GM23248 (cell line): ENCODE results near the gene TMCC2. TPM values are rescaled to one million over a fixed set of nuclear protein-coding genes. Genes with fewer than 3 reads are reported as not detected.

Experiments
- DNase-seq: peaks from one replicate; pipeline ENCODE4 v3.0.0-alpha.2; 2015
- H2AFZ ChIP-seq: fragments of 200-600 bp; sonication (generic); 2 replicates; pipeline ENCODE4 v1.6.1; 2016; ENCODE audit warnings: antibody characterized with exemption
- H3F3A ChIP-seq: fragments of 200-600 bp; sonication (generic); 2 replicates; pipeline ENCODE4 v1.6.1; 2016; ENCODE audit warnings: mild to moderate bottlenecking, antibody characterized with exemption, mixed run types; ENCODE audit not compliant: insufficient read depth
- H3K27ac ChIP-seq: fragments of 200-600 bp; sonication (generic); 2 replicates; pipeline ENCODE4 v1.5.1; 2016; ENCODE audit warnings: mild to moderate bottlenecking
- H3K27me3 ChIP-seq: fragments of 200-600 bp; sonication (generic); replicated peaks from 2 replicates; pipeline ENCODE4 v1.6.1; 2016; ENCODE audit warnings: mild to moderate bottlenecking; ENCODE audit not compliant: insufficient read depth
- H3K36me3 ChIP-seq: fragments of 200-600 bp; sonication (generic); 2 replicates; pipeline ENCODE4 v1.6.1; 2016; ENCODE audit warnings: low read depth, mild to moderate bottlenecking
- H3K4me1 ChIP-seq: fragments of 200-600 bp; sonication (generic); 2 replicates; pipeline ENCODE4 v1.6.1; 2016; ENCODE audit warnings: mild to moderate bottlenecking; ENCODE audit not compliant: insufficient read depth
- H3K4me2 ChIP-seq: fragments of 200-600 bp; sonication (generic); one replicate; pipeline ENCODE4 v1.6.1; 2016; ENCODE audit warnings: mild to moderate bottlenecking; ENCODE audit not compliant: unreplicated experiment
- H3K4me3 ChIP-seq: fragments of 200-600 bp; sonication (generic); 2 replicates; pipeline ENCODE4 v1.5.1; 2016; ENCODE audit warnings: mild to moderate bottlenecking
- H3K79me2 ChIP-seq: fragments of 200-600 bp; sonication (generic); 2 replicates; pipeline ENCODE4 v1.6.1; 2016; ENCODE audit warnings: mild to moderate bottlenecking; ENCODE audit not compliant: insufficient read depth
- H3K9ac ChIP-seq: fragments of 200-600 bp; sonication (generic); 2 replicates; pipeline ENCODE4 v1.6.1; 2016; ENCODE audit warnings: mild to moderate bottlenecking
- H3K9me2 ChIP-seq: fragments of 200-600 bp; sonication (generic); 2 replicates; pipeline ENCODE4 v1.6.1; 2016; ENCODE audit warnings: mixed run types, mild to moderate bottlenecking, moderate library complexity; ENCODE audit not compliant: insufficient read depth
- H3K9me3 ChIP-seq: fragments of 200-600 bp; sonication (generic); one replicate; pipeline ENCODE4 v1.6.1; 2017; ENCODE audit warnings: low read depth
- H4K20me1 ChIP-seq: fragments of 200-600 bp; sonication (generic); 2 replicates; pipeline ENCODE4 v1.6.0; 2016; ENCODE audit not compliant: insufficient read depth
- EZH2 ChIP-seq: fragments of 200-600 bp; sonication (generic); IDR thresholded peaks from 2 replicates; pipeline ENCODE4 v1.6.1; 2018; ENCODE audit warnings: antibody characterized with exemption, mild to moderate bottlenecking; ENCODE audit not compliant: insufficient read depth, poor library complexity, severe bottlenecking
- EZH2phosphoT487 ChIP-seq: fragments of 200-600 bp; sonication (generic); IDR thresholded peaks from 2 replicates; pipeline ENCODE4 v1.6.1; 2018; ENCODE audit warnings: antibody characterized with exemption, moderate library complexity, mild to moderate bottlenecking, low read depth; ENCODE audit not compliant: insufficient read depth
- WGBS, 2 experiments: methylation state at CpG; one replicate each; pipeline ENCODE4 v1.1.6; 2015 to 2017; ENCODE audit warnings: low lambda C conversion rate in 2 of 2, low coverage in 1 of 2; ENCODE audit errors: missing lambda C conversion rate in 2 of 2; 5-methylcytosine and 5-hydroxymethylcytosine counted together
- in situ Hi-C: fragments of 300-500 bp; cut with MboI; formaldehyde crosslinking; loops from 2 replicates; pipeline ENCODE4 v1.15.0; 2020
- polyA plus RNA-seq: library from polyadenylated mRNA; unstranded; fragments of >200 nt; fragmentation: Nextera tagmentation; extraction: Ambion mirVana; gene quantifications from 2 replicates; pipeline ENCODE4 v1.2.1, GENCODE V29; 2016
- total RNA-seq: library from RNA; depleted of rRNA; stranded (reverse); fragments of >200 nt; shearing (Covaris generic); gene quantifications from 2 replicates; pipeline ENCODE4 v1.2.3, GENCODE V29; 2014

TMCC2 gene
- total and polyA plus RNA-seq, 2 experiments from 2014 or later: 0.39 to 1.7 TPM

- in situ Hi-C loops: no loop called here
- TF ChIP-seq EZH2phosphoT487: no peak
- TF ChIP-seq EZH2: no peak
- Histone ChIP-seq H3K27ac (peak overlapping the region; percentile 62), H2AFZ (no peak overlapping the region), H3K9me2 (no peaks in the 10 kb centered on the region), H3K27me3 (no peaks in the 10 kb centered on the region), H3K4me2 (no peak overlapping the region), H3K4me3 (no peak overlapping the region), H3K9me3 (no peaks in the 10 kb centered on the region), H3K9ac (0 out of 2 replicates have a peak overlapping the region, but pooled peaks have one; percentile 46), H3K36me3 (no peaks in the 10 kb centered on the region), H4K20me1 (no peaks in the 10 kb centered on the region), H3K4me1 (peaks cover 14% of the 10 kb centered on the region), H3F3A (peaks cover 10% of the 10 kb centered on the region; the same call in 1 of the 2 replicates), H3K79me2 (peaks cover 98% of the 10 kb centered on the region)
- DNase-seq: peak; percentile 23
Measured at GRCh38 chr1:205205055-205205454, 22.7 kb upstream of the TMCC2 start.

- H3K79me2 ChIP-seq: peaks cover 74% of the 10 kb centered on the region
Measured at GRCh38 chr1:205208811-205209210, 18.9 kb upstream of the TMCC2 start.

GRCh38 chr1:205210756-205211168, 17.0 kb upstream of the TMCC2 start:
- WGBS, 2 experiments: 1 to 2% methylated on average over 25 to 31 of the region's 31 CpGs

More at GRCh38 chr1:205208811-205209210, 18.9 kb upstream of the TMCC2 start:
- no peaks in the 10 kb centered on the region for H3K27me3 ChIP-seq
- no peak overlapping the region for H3K27ac ChIP-seq
- no peaks in the 10 kb centered on the region for H4K20me1 ChIP-seq
- H2AFZ ChIP-seq: no peak overlapping the region
- peaks cover 10% of the 10 kb centered on the region; the same call in 1 of the 2 replicates for H3F3A ChIP-seq
- no peak overlapping the region for H3K4me2 ChIP-seq
- peaks cover 11% of the 10 kb centered on the region for H3K4me1 ChIP-seq
- in situ Hi-C loops: no loop called here
- WGBS, 2 experiments: 82 to 85% methylated on average over 3 of the region's 3 CpGs
- H3K9ac ChIP-seq: no peak overlapping the region
- no peak overlapping the region for H3K4me3 ChIP-seq
- H3K9me2 ChIP-seq: no peaks in the 10 kb centered on the region
- TF ChIP-seq EZH2 (no peak), EZH2phosphoT487 (no peak)
- H3K9me3 ChIP-seq: no peaks in the 10 kb centered on the region
- no peaks in the 10 kb centered on the region for H3K36me3 ChIP-seq
- DNase-seq: no peak

DNA sequence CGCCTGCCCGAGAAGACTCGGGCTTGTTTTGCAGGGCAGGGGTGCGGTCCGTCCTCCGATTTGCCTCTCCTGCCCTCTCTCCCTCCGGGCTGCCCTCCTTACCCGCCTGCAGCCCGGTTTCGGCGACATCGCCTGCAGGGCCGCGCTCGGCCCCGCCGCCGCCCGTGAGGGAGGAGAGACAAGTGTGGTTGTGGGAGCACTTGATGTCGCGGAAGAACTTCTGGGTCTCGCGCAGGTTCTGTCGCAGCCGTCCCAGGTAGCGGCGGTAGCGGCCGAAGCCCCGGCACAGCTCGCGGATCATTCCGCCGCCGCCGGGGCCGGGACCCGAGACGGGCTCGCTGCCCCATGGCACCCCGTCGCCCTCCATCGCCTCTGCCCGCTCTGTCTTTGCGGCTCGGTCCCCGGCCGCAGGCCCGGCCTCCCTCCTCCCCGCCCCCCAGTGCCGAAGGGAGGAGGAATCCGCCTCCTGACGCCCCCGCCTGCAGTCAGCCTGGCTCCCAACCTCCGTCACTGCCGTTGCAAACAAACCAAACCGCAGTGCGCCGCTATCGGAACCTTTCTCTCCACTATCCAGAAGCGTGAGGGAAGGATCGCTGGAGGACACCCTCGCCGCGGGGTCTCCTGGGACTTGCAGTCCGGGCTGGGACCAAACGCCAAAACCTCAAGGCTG, 16.4 kb upstream of the TMCC2 start, which contains the start of gene DSTYK:
DSTYK (minus strand) TSS at position 534 of the 670 bp plus-strand sequence; CDS start at position 367, 167 bp downstream.
- Histone ChIP-seq H3K9me3 (no peaks in the 10 kb centered on the region), H3K79me2 (peaks cover 49% of the 10 kb centered on the region), H3F3A (no peaks in the 10 kb centered on the region), H3K27ac (peak within 1 kb of the TSS; percentile 92), H3K4me1 (no peaks in the 10 kb centered on the region), H3K4me2 (peak within 1 kb of the TSS; percentile 96), H3K4me3 (peak within 1 kb of the TSS; percentile 93), H3K9ac (peak within 1 kb of the TSS; percentile 97), H3K9me2 (no peaks in the 10 kb centered on the region), H2AFZ (peak within 1 kb of the TSS; percentile 96), H3K36me3 (no peaks in the 10 kb centered on the region), H3K27me3 (no peaks in the 10 kb centered on the region), H4K20me1 (no peaks in the 10 kb centered on the region)
- 0 to 2% methylated on average over 35 to 54 of the region's 67 CpGs for WGBS, 2 experiments
- DNase-seq: peak; percentile 99
- TF ChIP-seq EZH2 (no peak), EZH2phosphoT487 (no peak)
- in situ Hi-C loops: no loop called here

More at GRCh38 chr1:205210756-205211168, 17.0 kb upstream of the TMCC2 start:
- peak overlapping the region; percentile 96 for H2AFZ ChIP-seq
- in situ Hi-C loops: no loop called here
- peak overlapping the region; percentile 97 for H3K9ac ChIP-seq
- peak overlapping the region; percentile 93 for H3K4me3 ChIP-seq
- H3K4me1 ChIP-seq: no peaks in the 10 kb centered on the region
- H3K4me2 ChIP-seq: peak overlapping the region; percentile 96
- peaks cover 55% of the 10 kb centered on the region for H3K79me2 ChIP-seq
- peak; percentile 67 for DNase-seq
- H3K27ac ChIP-seq: peak overlapping the region; percentile 92
- H3K9me2 ChIP-seq: no peaks in the 10 kb centered on the region
- no peaks in the 10 kb centered on the region for H3F3A ChIP-seq
- H4K20me1 ChIP-seq: no peaks in the 10 kb centered on the region
- no peaks in the 10 kb centered on the region for H3K36me3 ChIP-seq
- no peaks in the 10 kb centered on the region for H3K9me3 ChIP-seq
- no peak for TF ChIP-seq EZH2phosphoT487
- no peaks in the 10 kb centered on the region for H3K27me3 ChIP-seq
